ENCODE data around the gene TPP1. TPM values are rescaled to one million over a fixed set of nuclear protein-coding genes. Genes with fewer than 3 reads are reported as not detected.

The TPP1 gene
- total RNA-seq, 1 donor from 2014 or later = 38.4 TPM

DNA sequence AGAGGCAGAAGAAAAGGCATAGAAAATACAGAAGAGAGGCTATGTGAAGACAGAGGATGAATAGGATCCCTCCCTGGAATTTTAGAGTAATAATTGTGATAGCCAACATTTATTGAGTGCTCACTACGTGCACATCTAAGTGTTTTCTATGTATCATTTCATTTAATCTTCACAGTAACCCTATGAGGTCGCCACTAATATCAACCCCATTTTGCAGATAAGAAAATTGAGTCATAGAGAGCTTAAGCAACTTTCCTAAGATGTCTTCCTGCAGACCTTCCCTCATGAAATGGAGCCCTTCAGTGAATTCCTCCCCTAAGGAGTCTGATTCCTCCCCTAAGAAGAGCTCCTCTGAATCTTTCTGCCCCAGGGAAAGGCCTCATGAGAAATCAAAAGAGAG lies 53.9 kb downstream of the TPP1 start:
- no peak for DNase-seq (ENCODE audit: low spot score)
- Mint-ChIP-seq H3K4me1 (ENCODE audit: low read depth) (no peaks in the 10 kb centered on the region), H3K4me3 (no peak overlapping the region), H3K9me3 (no peaks in the 10 kb centered on the region), H3K27me3 (ENCODE audit: insufficient read depth) (no peaks in the 10 kb centered on the region), H3K36me3 (ENCODE audit: low read depth) (peaks cover 21% of the 10 kb centered on the region), H3K27ac (no peak overlapping the region)
- intact Hi-C loops (cut with micrococcal nuclease) = no loop called here

DNA sequence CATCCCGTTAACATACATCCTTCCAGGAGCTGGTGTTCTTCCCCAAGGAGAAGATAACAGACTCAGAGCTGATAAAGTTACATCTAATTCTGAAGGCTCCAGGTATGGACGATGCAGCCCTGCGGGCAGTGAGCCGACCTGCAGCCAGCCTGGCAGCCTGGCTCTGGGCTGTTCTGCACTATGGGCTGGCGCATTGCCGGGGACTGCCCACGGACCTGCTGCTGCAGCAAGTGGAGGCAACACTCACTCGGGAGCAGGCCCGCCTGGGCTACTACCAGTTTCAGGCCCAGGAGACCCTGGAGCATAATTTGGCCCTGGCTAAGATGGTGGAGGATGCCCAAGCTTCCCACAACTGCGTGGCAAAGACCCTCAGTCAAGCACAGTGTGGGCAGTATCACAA lies 55.6 kb downstream of the TPP1 start:
- Mint-ChIP-seq H3K4me3 (no peak overlapping the region), H3K9me3 (no peaks in the 10 kb centered on the region), H3K27ac (no peak overlapping the region), H3K27me3 (ENCODE audit: insufficient read depth) (no peaks in the 10 kb centered on the region), H3K36me3 (ENCODE audit: low read depth) (peaks cover 20% of the 10 kb centered on the region), H3K4me1 (ENCODE audit: low read depth) (no peaks in the 10 kb centered on the region)
- no peak for DNase-seq (ENCODE audit: low spot score)
- intact Hi-C loops (cut with micrococcal nuclease) = no loop called here

DNA sequence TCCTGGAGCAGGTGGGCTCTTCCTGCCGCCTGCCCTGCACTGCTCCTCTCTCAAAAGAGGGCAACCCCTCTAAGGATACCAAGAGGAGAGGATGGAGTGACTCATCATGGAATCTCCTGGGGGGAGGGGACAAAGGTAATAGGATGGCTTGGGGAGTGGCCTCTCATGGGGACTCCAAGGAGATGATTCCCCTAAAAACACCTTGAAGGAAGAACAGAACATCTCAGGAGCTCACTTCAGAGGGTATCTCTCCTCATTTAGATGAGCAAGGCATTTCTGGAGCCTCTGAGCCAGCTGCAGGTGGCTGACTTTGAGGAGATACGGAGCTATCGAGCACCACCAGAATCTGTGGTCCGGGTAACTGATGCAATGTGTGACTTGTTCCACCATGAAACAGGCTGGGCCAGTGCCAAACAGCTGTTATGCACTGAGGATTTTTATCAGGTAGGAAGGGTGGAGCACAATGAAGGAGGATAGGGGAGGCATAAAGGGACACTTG lies 56.1 kb downstream of the TPP1 start:
- Mint-ChIP-seq H3K9me3 (no peaks in the 10 kb centered on the region), H3K4me3 (no peak overlapping the region), H3K36me3 (ENCODE audit: low read depth) (peaks cover 20% of the 10 kb centered on the region), H3K27ac (no peak overlapping the region), H3K4me1 (ENCODE audit: low read depth) (no peaks in the 10 kb centered on the region), H3K27me3 (ENCODE audit: insufficient read depth) (no peaks in the 10 kb centered on the region)
- intact Hi-C loops (cut with micrococcal nuclease) = no loop called here
- no peak for DNase-seq (ENCODE audit: low spot score)

Other genes with a start within 250 kb of the TPP1 start
- gene SMPD1, start 228.9 kb downstream of the TPP1 start, total RNA-seq = 8.5 and 9.4 TPM in 2 replicates
- 16.5 and 16.8 TPM in 2 replicates for gene APBB1, start 200.3 kb downstream of the TPP1 start, total RNA-seq
- 1.2 TPM in 1 of 2 replicates, not detected in the other for gene HPX, start 178.4 kb downstream of the TPP1 start, total RNA-seq
- 2.4 and 3.1 TPM in 2 replicates for gene TRIM3, start 145.5 kb downstream of the TPP1 start, total RNA-seq
- 51.5 and 53.8 TPM in 2 replicates for gene ARFIP2, start 138.1 kb downstream of the TPP1 start, total RNA-seq
- gene TIMM10B, start 137.9 kb downstream of the TPP1 start, total RNA-seq = 38.8 and 42.7 TPM in 2 replicates
- 18.2 and 20.0 TPM in 2 replicates for gene DNHD1, start 122.1 kb downstream of the TPP1 start, total RNA-seq
- 38.8 and 40.5 TPM in 2 replicates for gene RRP8, start 15.8 kb downstream of the TPP1 start, total RNA-seq
- 90.1 and 97.5 TPM in 2 replicates for gene ILK, start 15.6 kb downstream of the TPP1 start, total RNA-seq
- 155 and 166 TPM in 2 replicates for gene TAF10, start 7.2 kb downstream of the TPP1 start, total RNA-seq
- 0.24 and 0.39 TPM in 2 replicates for gene DCHS1, start 36.4 kb upstream of the TPP1 start, total RNA-seq
- gene MRPL17, start 63.9 kb upstream of the TPP1 start, total RNA-seq = 121 and 132 TPM in 2 replicates
- gene OR2AG2, start 152.6 kb upstream of the TPP1 start, total RNA-seq = 0.23 and 0.47 TPM in 2 replicates
- gene OR2AG1, start 163.6 kb upstream of the TPP1 start, total RNA-seq = not detected in 2 replicates
- gene OR6A2, start 180.3 kb upstream of the TPP1 start, total RNA-seq = 0.31 and 0.47 TPM in 2 replicates
- gene OR10A5, start 226.3 kb upstream of the TPP1 start, total RNA-seq = not detected in 2 replicates
- gene OR10A2, start 243.6 kb upstream of the TPP1 start, total RNA-seq = not detected in 2 replicates

All from activated T-helper 1 cell treated with anti-CD3 and anti-CD28 coated beads, Interleukin-12 subunit alpha, Interleukin-12 subunit beta, Interleukin-2, Interleukin-4 antibody, amounts not matched to agents 30 ng/mL and 10 ng/mL and 1 ng/mL, durations not matched to agents 14 hours and 24 hours and 36 hours (primary cell).